PFSK-1 (cell line): Measurements from ENCODE around the gene ELMO2.

Source experiments
- POLR2AphosphoS5 ChIP-seq: IDR thresholded peaks from 2 replicates; pipeline ENCODE4 v1.6.1; 2012; ENCODE audit warnings: low read depth, mild to moderate bottlenecking, control low read depth, low read length, moderate library complexity
- REST ChIP-seq, 2 experiments: IDR thresholded peaks; 2 replicates each; pipeline versions ENCODE4 v1.6.1 to v1.8.0; 2011 to 2012; ENCODE audit warnings: low read depth in 2 of 2, low read length in 2 of 2, control low read depth in 1 of 2, inconsistent platforms in 1 of 2, mild to moderate bottlenecking in 1 of 2, moderate library complexity in 1 of 2; ENCODE audit not compliant: insufficient read depth in 1 of 2
- SIN3A ChIP-seq: IDR thresholded peaks from 2 replicates; pipeline ENCODE4 v1.6.1; 2012; ENCODE audit warnings: mild to moderate bottlenecking, low read length, moderate library complexity, borderline replicate concordance; ENCODE audit not compliant: insufficient read depth
- TAF1 ChIP-seq: IDR thresholded peaks from 2 replicates; pipeline ENCODE4 v1.6.1; 2012; ENCODE audit warnings: low read length, control low read depth, borderline replicate concordance; ENCODE audit not compliant: insufficient read depth

GRCh38 chr20:46330831-46331371, 75.5 kb downstream of the ELMO2 start:
- TF ChIP-seq REST (IDR thresholded peaks at IDR 0.05; ENCODE audit: insufficient read depth in 1 of 2, low read depth in 2 of 2, low read length in 2 of 2): no peak
- TF ChIP-seq POLR2AphosphoS5: no peak
- no peak for TF ChIP-seq TAF1
- no peak for TF ChIP-seq SIN3A
